Suppressor macrophage treated with lipopolysaccharide for 4 hours (primary cell): ENCODE measurements around the gene AMELX.

ENCODE experiments used
- DNase-seq: peaks from one replicate; pipeline ENCODE4 v3.0.0-alpha.2; 2020

Gene AMELX

DNA sequence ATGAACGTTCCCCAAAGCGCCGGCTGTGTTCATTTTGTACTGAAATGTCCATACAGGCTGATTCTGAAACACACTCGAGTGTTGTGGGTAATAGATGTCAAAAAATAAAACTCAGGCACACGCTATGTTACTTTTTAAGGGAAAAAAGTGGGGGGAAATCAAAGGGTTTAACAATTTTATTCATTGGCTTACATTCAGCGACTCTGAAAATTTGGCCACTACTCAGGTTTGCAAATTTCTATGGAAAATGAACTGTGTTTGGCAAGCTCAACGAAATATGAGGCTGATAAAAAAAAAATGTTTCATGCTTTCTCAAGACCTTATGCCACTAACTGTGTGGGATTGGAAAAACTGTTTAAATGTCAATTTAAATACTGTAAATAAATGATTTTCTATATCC, 18.5 kb downstream of the AMELX start:
- no peak for DNase-seq

DNA sequence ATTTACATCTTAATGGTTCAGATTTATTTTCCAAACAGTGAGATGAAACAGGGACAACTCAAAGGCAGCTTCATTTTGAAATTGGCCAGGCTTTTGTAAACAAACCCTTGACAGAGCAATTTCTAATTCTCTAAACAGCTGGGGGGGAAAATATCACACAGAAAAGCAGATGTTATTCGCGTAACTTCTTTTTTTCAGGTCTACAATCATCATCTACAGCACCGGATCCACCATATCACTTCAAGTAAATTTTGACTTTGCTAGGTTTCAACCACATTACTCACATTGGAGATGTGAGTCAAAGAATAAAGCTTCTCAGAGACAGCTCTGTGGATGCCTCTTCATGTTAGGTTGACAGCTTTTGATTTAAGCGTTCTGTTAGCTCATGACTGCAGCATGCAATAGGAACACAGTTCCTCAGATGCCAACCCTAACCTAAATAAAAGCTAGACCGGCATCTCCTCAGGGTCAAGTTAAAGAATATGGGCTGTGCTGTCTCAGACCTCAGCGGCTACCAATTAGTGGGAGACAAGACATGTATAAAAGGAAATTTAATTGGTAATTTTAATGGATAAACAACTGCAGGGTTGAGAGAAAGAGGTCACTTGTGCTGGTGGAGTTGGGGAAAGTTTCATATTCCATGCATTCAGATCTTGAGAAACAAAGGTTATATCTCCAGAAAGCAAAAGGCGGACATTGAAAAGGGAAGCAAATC, 26.8 kb downstream of the AMELX start:
- no peak for DNase-seq

DNA sequence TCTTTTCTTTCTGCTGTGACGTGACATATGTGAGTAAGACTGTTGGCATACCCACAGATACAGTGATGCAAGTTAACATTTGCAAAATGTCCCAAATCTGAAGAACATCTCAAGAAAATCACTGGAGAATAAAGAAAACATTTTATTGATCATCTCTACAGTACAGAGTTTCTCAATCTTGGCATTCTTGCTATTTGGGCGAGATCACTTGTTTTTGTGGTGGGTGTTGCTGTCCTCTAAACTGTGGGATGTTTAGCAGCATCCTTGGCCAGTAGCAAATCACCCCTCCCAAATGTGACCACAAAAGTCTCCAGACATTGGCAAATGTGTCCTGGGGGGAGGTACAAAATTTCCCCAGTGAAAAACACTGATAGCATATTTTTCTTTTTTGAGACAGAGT, 28.8 kb downstream of the AMELX start:
- no peak for DNase-seq

DNA sequence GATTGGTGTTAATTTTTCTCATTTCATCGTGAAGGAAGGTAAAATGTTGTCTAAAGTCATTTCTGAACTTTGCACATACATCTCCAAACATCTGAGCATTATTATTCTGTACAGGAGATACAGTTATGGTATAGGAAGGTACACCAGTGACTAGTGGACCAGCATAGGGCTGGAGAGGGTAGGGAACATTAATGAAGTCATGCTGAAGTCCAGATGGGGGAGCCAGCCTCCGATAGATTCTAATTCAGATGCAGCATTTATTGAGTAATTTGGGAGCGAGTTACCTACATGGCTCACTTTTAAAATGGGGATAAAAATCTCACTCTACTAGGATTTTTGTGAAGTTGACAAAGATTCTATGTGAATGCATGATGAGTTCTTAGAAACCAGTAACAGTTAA, 34.9 kb downstream of the AMELX start:
- no peak for DNase-seq

DNA sequence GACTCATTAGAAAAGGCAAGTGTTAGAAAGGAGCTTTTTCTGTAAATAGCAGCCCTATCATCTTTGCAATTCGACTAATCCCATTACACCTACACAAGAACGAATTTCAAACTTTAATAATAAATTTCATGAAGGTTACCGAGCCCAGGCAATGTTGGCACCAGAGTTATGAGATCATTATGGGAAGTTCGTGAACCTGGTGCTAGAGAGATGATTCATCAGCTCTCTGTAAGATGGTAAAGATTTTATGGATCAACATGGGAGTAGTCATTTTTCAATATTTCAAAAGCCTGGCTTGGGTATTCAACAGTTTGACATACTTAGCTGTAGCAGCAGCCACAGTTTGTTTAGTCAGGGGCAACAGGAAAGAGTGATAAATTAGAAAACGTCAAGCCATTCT, 35.8 kb downstream of the AMELX start:
- DNase-seq: no peak

DNA sequence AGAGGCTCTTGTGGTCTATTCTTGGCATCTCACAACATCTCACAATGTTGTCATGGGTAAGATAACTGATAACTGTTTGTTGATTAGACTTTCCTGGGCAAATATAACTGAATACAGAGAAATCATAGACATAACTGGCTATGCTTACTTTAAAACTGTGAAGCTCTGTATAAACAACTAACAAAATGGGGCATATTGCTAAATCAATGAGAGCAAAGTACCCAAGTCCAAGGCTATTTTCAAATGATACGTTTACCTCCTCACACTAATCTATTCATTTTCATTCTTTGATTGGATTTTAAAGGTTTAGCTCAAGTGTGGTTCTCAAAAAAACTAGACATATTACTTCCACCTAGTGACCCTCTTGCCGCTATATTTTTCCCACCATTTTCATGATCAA, 38.6 kb downstream of the AMELX start:
- DNase-seq: no peak

DNA sequence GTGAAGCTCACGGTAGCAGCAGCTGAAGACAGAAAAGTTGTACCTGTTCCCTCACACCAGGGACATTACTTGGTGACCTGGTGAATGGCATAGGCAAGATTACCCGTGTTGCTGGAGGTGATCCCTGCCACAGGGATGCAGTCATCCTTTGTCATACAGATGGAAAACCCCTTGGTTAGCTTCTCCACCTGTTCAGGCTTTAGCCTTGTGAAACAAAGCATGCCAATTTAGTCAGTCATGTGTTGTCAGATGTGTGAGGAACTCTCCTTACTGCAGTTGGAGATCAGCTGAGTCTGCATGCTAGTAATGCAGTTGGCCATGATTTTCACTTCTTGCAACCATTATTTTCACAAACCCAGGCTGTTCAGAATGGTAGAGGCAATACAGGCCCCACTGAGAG, 41.0 kb downstream of the AMELX start:
- DNase-seq: no peak

DNA sequence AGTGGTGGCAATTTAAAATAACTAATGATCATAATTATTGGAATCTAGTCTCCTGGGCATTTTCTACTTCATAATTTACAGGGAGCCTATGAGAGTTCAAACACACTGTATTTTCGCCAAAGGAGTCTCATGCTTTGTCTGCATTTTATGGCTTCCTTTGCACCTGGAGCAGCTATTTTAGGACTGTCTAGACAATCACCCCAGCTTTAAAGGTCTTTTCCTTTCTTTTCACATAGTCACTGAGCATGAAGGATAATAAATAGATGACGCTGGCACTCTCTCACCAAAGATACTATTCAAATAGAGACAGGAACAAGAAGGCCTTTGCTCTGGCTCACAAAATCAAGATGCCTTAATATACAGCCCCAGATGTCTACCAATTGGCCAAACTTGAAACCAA, 43.0 kb downstream of the AMELX start:
- DNase-seq: no peak

DNA sequence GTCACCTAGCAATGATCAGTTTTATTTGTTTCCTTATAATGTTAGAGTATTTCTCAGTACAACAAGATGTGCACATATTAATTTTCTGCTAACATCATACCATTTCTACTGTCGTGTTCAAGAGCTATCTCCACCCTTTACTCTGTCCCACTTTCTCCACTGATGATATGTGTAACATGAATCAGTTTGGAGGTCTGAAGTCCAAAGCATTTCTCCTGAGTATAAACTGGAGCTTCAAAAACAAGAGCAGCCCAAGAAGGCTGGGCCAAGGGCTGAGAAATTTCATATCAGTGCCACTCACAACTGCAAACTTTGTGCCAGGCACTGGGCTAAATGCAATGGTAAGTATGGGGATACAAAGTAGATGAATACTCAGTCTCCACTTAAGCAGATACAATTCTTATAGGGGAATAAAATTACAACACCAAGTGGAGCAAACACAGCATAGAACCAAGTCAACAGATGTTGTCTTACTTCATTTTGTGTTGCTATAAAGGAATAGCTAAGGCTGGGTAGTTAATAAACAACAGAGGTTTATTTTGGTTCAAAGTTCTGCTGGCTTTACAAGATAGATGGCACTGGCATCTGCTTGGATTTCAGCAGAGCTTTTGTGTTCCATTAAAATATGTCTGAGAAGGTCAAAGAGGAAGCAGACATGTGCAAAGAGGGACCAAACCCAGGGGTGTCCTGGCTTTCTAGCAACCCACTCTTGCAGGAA, 44.2 kb downstream of the AMELX start:
- DNase-seq: no peak

DNA sequence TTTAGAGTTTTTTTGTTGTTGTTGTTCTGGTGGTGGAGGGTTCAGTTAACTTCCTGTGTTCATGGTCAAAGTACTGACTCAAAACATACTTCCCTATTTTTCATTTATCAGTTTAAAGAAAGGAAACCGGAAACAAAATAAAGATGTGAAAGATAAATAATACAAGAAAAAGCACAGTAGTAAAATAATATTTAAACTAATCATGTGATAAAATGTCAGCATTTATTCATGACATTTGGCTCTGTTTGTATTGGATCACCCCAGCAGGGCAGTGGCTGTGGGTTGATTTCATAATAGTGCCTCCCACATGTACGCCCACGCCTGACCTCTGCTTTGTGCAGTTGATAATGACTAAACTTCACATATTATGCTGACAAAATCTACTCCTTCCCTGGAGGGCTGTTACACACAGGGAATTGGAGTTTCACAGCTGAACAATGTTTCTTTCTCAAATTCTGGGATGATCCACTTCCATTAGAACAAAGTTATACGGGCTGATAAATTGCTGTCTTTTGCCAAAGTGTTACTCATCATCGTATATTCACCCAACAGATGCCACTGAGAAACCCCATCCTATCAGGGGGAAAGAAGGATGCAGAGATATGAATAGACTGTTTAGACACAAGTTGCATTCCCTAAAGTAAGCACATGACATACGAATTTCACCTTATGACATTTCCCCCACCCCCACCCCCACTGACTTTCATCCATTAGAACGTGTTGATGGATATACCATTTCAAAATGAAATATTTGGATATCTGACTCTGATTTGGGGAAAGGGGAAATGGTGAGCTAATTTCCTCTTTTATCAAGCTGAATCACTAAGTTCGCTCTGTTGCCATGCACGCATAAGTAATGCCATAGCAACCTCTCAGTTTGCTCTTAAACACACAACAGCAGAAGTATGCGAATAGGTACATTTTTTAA, 48.3 kb downstream of the AMELX start:
- DNase-seq: peak; percentile 91

DNA sequence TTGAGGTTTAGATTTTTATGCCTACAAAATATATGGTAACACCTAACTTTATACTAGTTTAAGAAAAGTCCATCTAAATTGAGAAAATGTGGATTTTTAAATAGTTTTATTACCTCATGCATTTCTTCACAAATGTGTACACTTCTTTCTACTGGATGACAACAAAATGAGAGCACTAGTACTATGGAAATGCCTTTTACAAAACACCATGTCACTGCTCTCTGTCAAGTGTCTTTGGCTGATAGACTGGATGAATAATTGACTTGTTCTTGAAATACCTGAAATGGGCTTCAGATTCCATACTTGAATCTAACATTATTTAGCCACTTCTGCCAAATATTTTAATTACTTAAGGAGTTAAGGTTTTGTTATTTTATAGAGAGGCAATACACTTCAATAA, 49.5 kb downstream of the AMELX start:
- DNase-seq: no peak

DNA sequence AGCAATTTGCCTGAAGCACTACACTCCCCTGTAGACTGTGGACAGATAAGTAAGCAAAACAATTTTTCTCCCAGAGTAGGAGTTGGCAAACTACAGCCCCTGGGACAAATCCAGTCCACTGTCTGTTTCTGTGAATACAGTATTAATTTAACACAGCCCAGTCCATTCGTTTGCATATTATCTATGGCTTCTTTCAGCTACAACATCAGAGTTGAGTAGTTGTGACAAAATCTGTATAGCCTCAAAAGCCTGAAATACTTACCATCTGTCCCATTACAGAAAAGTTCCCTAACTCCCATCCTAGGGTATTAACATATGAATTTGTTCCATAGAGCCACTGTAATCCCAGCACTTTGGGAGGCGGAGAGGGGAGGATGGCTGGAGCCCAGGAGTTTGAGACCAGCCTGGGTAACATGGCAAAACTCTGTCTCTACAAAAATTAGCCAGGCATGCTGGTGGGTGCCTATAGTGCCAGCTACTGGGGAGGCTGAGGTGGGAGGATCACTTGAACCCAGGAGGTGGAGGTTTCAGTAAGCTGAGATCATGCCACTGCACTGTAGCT, 53.0 kb downstream of the AMELX start:
- DNase-seq: no peak

DNA sequence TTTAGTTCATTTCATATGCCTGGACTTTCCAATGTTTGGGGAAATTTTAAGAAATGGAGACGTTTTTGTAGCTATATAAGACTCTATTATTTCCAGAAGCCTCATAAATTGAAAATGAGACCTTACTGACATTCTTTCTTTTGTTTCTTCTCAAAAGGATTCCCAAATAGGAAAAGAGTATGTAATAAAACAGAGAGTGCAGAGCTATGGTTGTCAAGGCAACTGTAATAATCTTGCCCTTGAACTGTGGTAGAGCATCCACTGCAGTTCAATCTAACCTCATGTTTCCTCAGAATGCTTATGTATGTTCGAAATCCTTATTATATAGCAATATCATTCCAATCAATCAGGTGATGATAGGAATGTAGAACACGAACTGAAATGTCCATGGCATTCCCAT, 54.1 kb downstream of the AMELX start:
- DNase-seq: no peak

DNA sequence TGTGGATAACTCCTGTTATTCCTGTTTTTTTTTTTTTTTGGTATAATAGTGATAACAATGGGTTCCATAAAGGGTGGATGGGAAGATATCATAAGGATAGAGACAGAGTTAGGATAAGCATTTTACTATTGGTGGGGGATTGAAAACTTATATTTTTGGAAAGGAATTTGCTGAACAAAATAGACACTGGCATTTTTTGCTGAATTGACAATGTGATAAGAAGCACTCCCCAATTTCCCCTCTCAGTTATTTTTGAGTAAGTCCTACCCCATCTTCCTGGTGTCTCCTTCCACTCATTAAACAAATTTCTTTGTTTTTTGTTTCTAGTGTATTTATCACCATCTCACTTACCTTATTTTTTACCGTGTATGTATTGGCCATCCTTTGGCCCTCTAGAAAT, 55.8 kb downstream of the AMELX start:
- DNase-seq: no peak

DNA sequence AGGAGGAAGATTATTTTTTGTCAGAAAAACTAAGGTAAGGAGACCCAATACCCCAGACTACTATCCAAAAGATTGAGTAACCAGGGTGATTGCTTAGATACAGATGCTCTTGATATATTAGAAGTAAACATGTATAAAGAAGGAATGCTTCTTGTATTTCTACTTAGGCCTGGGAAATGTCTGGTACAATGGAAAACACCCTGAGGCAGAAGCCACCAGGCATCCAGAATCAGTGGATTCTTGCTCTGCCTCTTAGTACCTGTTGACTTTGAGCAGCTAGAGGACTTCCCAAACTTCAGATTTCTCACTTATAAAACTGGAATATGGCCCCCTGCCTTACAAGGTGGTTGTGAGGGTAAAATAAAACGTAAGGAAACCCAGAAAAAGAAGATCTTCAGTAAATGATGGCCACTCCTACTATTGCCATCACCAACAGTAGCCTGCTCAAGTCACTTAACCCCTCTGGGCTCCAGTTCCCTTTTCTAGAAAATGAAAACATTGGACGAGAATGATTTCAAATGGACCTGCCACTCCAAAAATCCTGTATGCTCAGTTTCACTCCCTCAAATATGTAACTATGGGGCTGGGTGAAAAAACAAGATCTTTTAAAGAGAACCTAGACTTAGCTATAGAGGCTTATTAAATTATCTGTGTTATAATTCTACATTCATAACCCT, 56.6 kb downstream of the AMELX start:
- DNase-seq: peak; percentile 58
